Fibroblast of the aortic adventitia (primary cell): ENCODE data around the gene SCYL1. TPM values are rescaled to one million over a fixed set of nuclear protein-coding genes. Genes with fewer than 3 reads are reported as not detected.
A peak's percentile ranks its signal among the peaks of the same experiment; 100 is the strongest.

ENCODE experiments used
- DNase-seq: peaks from one replicate; pipeline ENCODE4 v3.0.0-alpha.2; 2010; ENCODE audit warnings: low read depth
- H3K4me3 ChIP-seq: 2 replicates; pipeline ENCODE4 v1.5.1; 2011; ENCODE audit warnings: low read depth, mild to moderate bottlenecking, control low read depth, low read length, moderate library complexity
- CTCF ChIP-seq: IDR thresholded peaks from 2 replicates; pipeline ENCODE4 v1.5.1; 2011; ENCODE audit warnings: mild to moderate bottlenecking, low read length, control low read depth, inconsistent platforms; ENCODE audit not compliant: insufficient read depth
- total RNA-seq: library from RNA; depleted of rRNA; stranded (reverse); fragments of >200 nt; gene quantifications from 2 replicates; pipeline ENCODE4 v1.2.3, GENCODE V29; 2012; ENCODE audit warnings: low replicate concordance

Gene SCYL1
- 32.1 and 76.8 TPM in 2 replicates for total RNA-seq

- H3K4me3 ChIP-seq = peak within 1 kb of the TSS; percentile 95
- TF ChIP-seq CTCF = no peak
- DNase-seq = peak; percentile 83
These were observed at the start of gene SCYL1 for GRCh38 chr11:65524741-65525545. Gene SCYL1, plus strand, starts transcription at chr11:65525083. Its CDS starts 71 bp downstream, at chr11:65525154.

DNA sequence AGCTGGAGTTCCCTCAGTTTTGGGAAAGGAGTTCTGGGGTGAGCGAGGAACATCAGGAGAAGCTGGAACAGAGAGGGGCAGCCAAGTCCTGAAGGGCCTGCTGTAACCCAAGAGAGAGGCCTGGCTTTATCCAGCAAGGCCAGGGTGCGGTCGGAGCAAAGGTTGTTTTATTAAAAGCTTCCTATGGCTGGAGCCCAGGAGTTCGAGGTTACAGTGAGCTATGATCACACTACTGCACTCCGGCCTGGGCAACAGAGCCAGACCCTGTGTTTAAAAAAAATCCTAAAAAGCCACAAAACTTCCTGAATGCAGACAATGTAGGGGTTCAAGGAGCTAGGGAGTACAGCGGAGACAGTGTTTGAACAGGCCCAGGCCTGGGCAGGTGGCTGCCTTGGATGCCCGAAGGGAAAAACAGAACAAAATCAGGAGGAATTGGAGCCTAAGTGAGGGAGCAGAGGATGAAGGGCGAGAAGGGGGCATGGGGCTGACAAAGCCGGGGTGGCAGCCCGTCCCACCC is 48.2 kb upstream of the SCYL1 start:
- no peak for TF ChIP-seq CTCF
- H3K4me3 ChIP-seq = peak overlapping the region; percentile 80
- peak; percentile 69 for DNase-seq

- peak overlapping the region; percentile 80 for H3K4me3 ChIP-seq
- peak; percentile 92 for DNase-seq
- TF ChIP-seq CTCF = no peak
These were observed 47.5 kb upstream of the SCYL1 start for GRCh38 chr11:65477149-65477965.

DNA sequence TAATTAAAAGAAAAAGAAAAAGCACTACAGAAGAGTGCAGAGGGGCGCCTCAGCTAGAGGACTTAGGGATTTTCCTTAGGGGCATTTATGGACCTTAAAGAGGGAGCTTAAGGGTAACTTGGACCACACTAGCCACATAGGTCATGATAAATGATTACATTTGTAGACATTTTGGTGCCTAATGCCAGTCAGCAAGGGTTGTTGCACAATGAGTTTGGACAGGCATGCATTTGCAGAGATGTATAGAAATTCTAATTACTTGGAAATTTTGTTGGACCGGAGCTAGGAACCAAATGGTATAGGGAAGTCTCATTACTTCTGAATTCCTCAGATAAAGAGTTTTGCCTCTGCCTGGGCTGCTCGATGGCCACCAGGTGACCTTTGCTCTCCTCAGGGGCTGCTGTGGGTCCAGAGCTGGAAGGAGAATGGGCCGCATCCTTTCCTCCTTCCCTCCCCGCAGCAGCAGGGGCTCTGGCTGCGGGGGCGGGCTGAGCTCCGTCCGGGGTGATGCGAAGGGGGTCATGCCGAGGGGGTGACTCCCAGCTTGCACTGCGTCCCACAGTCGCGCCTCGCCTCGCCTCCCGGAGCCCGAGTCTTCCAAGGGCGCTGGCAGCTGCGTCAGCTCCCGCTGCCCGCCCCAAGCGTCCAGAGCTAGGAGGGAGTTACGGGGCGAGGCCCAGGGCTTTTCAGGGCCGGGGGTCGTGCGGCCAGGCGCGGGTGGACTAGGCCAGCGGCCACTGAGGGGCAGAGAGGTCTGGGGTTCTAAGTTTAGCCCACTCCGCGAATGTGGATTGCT is 46.3 kb upstream of the SCYL1 start:
- TF ChIP-seq CTCF = no peak
- peak overlapping the region; percentile 52 for H3K4me3 ChIP-seq
- DNase-seq = peak; percentile 70

- peak; percentile 61 for TF ChIP-seq CTCF
- peak; percentile 99 for DNase-seq
- peak overlapping the region; percentile 52 for H3K4me3 ChIP-seq
These were observed 45.4 kb upstream of the SCYL1 start for GRCh38 chr11:65479184-65480145.
